GM19193 (cell line): Measurements from ENCODE around the gene GPR61.
A peak's percentile ranks its signal among the peaks of the same experiment; 100 is the strongest.

Experiments used
- POLR2A ChIP-seq: IDR thresholded peaks from 4 replicates; pipeline ENCODE4 v1.6.1; 2011; ENCODE audit not compliant: insufficient read depth, insufficient read length; ENCODE audit errors: extremely low read depth

The GPR61 gene

GRCh38 chr1:109541102-109541501, 1.4 kb downstream of the GPR61 start:
- no peak for TF ChIP-seq POLR2A

GRCh38 chr1:109542657-109543056, 3.0 kb downstream of the GPR61 start:
- no peak for TF ChIP-seq POLR2A

DNA sequence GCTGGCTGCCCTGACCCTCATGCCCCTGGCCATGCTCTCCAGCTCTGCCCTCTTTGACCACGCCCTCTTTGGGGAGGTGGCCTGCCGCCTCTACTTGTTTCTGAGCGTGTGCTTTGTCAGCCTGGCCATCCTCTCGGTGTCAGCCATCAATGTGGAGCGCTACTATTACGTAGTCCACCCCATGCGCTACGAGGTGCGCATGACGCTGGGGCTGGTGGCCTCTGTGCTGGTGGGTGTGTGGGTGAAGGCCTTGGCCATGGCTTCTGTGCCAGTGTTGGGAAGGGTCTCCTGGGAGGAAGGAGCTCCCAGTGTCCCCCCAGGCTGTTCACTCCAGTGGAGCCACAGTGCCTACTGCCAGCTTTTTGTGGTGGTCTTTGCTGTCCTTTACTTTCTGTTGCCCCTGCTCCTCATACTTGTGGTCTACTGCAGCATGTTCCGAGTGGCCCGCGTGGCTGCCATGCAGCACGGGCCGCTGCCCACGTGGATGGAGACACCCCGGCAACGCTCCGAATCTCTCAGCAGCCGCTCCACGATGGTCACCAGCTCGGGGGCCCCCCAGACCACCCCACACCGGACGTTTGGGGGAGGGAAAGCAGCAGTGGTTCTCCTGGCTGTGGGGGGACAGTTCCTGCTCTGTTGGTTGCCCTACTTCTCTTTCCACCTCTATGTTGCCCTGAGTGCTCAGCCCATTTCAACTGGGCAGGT, 3.8 kb downstream of the GPR61 start:
- TF ChIP-seq POLR2A = no peak

DNA sequence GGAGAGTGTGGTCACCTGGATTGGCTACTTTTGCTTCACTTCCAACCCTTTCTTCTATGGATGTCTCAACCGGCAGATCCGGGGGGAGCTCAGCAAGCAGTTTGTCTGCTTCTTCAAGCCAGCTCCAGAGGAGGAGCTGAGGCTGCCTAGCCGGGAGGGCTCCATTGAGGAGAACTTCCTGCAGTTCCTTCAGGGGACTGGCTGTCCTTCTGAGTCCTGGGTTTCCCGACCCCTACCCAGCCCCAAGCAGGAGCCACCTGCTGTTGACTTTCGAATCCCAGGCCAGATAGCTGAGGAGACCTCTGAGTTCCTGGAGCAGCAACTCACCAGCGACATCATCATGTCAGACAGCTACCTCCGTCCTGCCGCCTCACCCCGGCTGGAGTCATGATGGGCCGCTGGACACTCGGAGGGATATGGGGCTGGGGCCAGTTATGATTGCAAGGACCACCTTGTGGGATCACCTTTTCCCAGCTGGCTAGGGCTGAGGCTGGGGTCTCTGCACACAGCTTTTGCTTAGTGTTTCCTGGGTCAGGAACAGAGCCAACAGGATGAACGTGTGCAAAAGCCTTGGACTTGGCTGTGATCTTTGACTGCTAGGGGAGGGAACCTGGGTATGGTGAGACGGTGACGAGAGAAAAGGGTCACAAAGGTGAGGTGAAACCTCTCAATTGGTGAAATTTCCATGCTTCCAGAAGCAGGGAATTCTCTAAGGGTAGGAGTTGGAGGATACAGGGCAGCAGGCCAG, 4.5 kb downstream of the GPR61 start:
- TF ChIP-seq POLR2A = no peak

DNA sequence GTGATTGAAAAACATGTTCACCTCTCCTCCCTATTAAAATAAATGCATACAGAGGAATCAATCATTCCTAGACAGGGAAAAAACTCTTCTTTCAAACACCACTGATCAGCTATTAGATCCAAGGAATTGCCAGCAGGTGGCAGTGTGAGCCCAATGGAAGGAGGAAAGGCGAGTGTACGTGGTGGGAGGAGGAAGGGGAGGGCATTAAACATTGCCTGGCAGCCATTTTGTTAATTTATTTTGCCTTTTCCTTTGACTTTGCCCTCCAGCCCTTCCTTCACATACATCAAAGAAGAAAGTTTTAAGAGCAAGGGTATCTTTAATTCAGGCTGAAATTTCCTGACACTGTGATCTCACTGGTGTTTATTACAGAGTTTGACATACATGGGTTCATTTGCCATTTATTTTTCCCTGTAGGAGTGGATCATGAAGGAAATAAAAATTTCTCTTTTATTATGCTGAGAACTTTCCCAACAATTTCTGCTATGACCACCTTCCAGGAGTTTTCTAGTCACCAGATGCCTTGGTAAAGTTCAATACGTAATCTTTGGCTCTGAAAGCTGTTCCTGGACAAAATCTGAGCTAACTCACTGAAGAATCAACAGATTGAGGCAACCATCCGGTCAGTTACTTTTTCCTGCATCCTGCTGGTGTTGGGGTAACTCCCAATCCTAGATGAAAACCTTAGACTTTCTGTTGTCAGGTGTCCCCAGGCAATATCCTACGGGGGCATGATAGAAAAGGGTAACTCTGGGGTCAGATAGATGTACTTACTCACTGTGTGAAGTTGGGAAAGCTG, 6.8 kb downstream of the GPR61 start:
- no peak for TF ChIP-seq POLR2A

- TF ChIP-seq POLR2A = no peak
Observed at GRCh38 chr1:109547463-109548320, 8.0 kb downstream of the GPR61 start.

GRCh38 chr1:109548321-109549267, 8.9 kb downstream of the GPR61 start, which contains the start of gene GNAI3:
Gene GNAI3, plus strand, starts transcription at chr1:109548615. Its CDS starts 106 bp downstream, at chr1:109548721.
- peak; percentile 96 for TF ChIP-seq POLR2A

GRCh38 chr1:109556563-109556962, 16.9 kb downstream of the GPR61 start:
- no peak for TF ChIP-seq POLR2A

- TF ChIP-seq POLR2A = no peak
Observed at GRCh38 chr1:109557520-109557919, 17.8 kb downstream of the GPR61 start.

GRCh38 chr1:109559995-109560394, 20.3 kb downstream of the GPR61 start:
- TF ChIP-seq POLR2A = no peak

- TF ChIP-seq POLR2A = no peak
Observed at GRCh38 chr1:109564194-109564878, 24.7 kb downstream of the GPR61 start.

- no peak for TF ChIP-seq POLR2A
Observed at GRCh38 chr1:109565241-109565640, 25.6 kb downstream of the GPR61 start.

DNA sequence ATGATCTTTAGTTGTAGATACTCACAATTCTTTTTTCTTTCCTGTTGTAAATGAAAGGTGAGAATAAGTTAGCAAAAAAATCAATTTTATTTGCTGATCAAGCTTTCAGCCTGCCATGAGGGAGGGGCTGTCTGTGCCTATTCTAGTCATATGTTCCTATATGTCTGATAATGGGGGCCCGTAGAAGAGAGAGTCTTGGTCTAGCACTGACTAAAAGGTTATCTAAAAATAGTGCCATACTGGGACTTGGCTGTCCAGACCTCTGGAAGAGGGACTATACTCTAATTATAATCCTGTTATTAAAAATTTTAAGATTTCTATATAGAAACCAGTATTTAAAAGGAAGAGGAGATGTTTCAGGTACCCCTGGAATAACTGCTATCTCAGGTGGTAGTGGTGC, 27.3 kb downstream of the GPR61 start:
- no peak for TF ChIP-seq POLR2A
